Lower lobe of right lung (tissue), 2 donors: ENCODE data around the gene MPRIP. TPM values are rescaled to one million over a fixed set of nuclear protein-coding genes. Genes with fewer than 3 reads are reported as not detected.
A peak's percentile ranks its signal among the peaks of the same experiment; 100 is the strongest.

Source experiments
- ATAC-seq, 2 donors: fragments of 200-7000 bp; cut with Tn5 transposase; one replicate each; pipeline ENCODE4 v1.9.1; 2020 to 2022; ENCODE audit warnings: mild to moderate bottlenecking in 2 of 2, moderate library complexity in 2 of 2
- DNase-seq: peaks from one replicate; pipeline ENCODE4 v3.0.0-alpha.2; 2020
- H3K27ac ChIP-seq: fragments of 200-600 bp; one replicate; pipeline ENCODE4 v1.8.0; 2022
- H3K27me3 ChIP-seq: fragments of 200-600 bp; one replicate; pipeline ENCODE4 v1.8.0; 2022; ENCODE audit warnings: low read depth
- H3K36me3 ChIP-seq: fragments of 200-600 bp; one replicate; pipeline ENCODE4 v1.8.0; 2022; ENCODE audit warnings: mild to moderate bottlenecking
- H3K4me1 ChIP-seq: fragments of 200-600 bp; one replicate; pipeline ENCODE4 v1.8.0; 2022
- H3K4me3 ChIP-seq: fragments of 200-600 bp; one replicate; pipeline ENCODE4 v1.8.0; 2022; ENCODE audit warnings: mild to moderate bottlenecking
- H3K9me3 ChIP-seq: fragments of 200-600 bp; one replicate; pipeline ENCODE4 v1.8.0; 2022
- CTCF ChIP-seq: fragments of 200-600 bp; IDR thresholded peaks from one replicate; pipeline ENCODE4 v1.8.0; 2022; ENCODE audit warnings: antibody characterized with exemption, mild to moderate bottlenecking
- intact Hi-C: fragments of 100-400 bp; cut with DNase I; formaldehyde crosslinking; loops from one replicate; pipeline ENCODE4 v1.11.0; 2022
- total RNA-seq: library from RNA; stranded (reverse); fragmentation: NEBNext Ultra II Directional; extraction: Animal tissue kit (Norgen Biotek cat#: 25700); gene quantifications from one replicate; pipeline ENCODE4 v1.2.1, GENCODE V29; 2021
- donor health status: DM: no; HTN: yes; CAD: no; lungs with severe emphysema.

Gene MPRIP
- total RNA-seq, 1 donor from 2014 or later: 232 TPM

GRCh38 chr17:17149520-17150447 lies 107.5 kb downstream of the MPRIP start:
- no peak for TF ChIP-seq CTCF
- DNase-seq: no peak
- intact Hi-C loops: no loop called here
- peak overlapping the region; percentile 14 for H3K27ac ChIP-seq
- H3K4me1 ChIP-seq: peaks cover 20% of the 10 kb centered on the region
- ATAC-seq: peak in 1 of 2 donors; percentile 25
- no peaks in the 10 kb centered on the region for H3K9me3 ChIP-seq
- peaks cover 91% of the 10 kb centered on the region for H3K36me3 ChIP-seq
- no peaks in the 10 kb centered on the region for H3K27me3 ChIP-seq
- H3K4me3 ChIP-seq: no peak overlapping the region

- H3K36me3 ChIP-seq: peaks cover 91% of the 10 kb centered on the region
- TF ChIP-seq CTCF: no peak
Measured at GRCh38 chr17:17150448-17150800, 108.2 kb downstream of the MPRIP start.

GRCh38 chr17:17151055-17151454 lies 108.8 kb downstream of the MPRIP start:
- no peak overlapping the region for H3K27ac ChIP-seq
- peaks cover 91% of the 10 kb centered on the region for H3K36me3 ChIP-seq

More at GRCh38 chr17:17150448-17150800, 108.2 kb downstream of the MPRIP start:
- H3K4me3 ChIP-seq: no peak overlapping the region
- peaks cover 20% of the 10 kb centered on the region for H3K4me1 ChIP-seq
- DNase-seq (no peak), ATAC-seq (no peak)
- H3K27ac ChIP-seq: no peak overlapping the region
- H3K9me3 ChIP-seq: no peaks in the 10 kb centered on the region
- H3K27me3 ChIP-seq: no peaks in the 10 kb centered on the region
- intact Hi-C loops: no loop called here

GRCh38 chr17:17151541-17151940 lies 109.3 kb downstream of the MPRIP start:
- ATAC-seq (no peak), DNase-seq (no peak)
- peaks cover 20% of the 10 kb centered on the region for H3K4me1 ChIP-seq
- no peaks in the 10 kb centered on the region for H3K27me3 ChIP-seq
- peak overlapping the region; percentile 5 for H3K27ac ChIP-seq
- intact Hi-C loops: no loop called here
- H3K36me3 ChIP-seq: peaks cover 91% of the 10 kb centered on the region
- no peaks in the 10 kb centered on the region for H3K9me3 ChIP-seq
- no peak for TF ChIP-seq CTCF
- H3K4me3 ChIP-seq: no peak overlapping the region

More at GRCh38 chr17:17151055-17151454, 108.8 kb downstream of the MPRIP start:
- intact Hi-C loops: no loop called here
- Histone ChIP-seq H3K4me1 (peaks cover 20% of the 10 kb centered on the region), H3K27me3 (no peaks in the 10 kb centered on the region), H3K4me3 (no peak overlapping the region), H3K9me3 (no peaks in the 10 kb centered on the region)
- DNase-seq (no peak), ATAC-seq (no peak)
- no peak for TF ChIP-seq CTCF

- Histone ChIP-seq H3K4me3 (no peak overlapping the region), H3K4me1 (peaks cover 20% of the 10 kb centered on the region), H3K9me3 (no peaks in the 10 kb centered on the region), H3K36me3 (peaks cover 91% of the 10 kb centered on the region), H3K27me3 (no peaks in the 10 kb centered on the region), H3K27ac (peak overlapping the region; percentile 5)
- DNase-seq (peak; percentile 70), ATAC-seq (peak; percentile 67 to 70)
- intact Hi-C loops: no loop called here
- no peak for TF ChIP-seq CTCF
Measured at GRCh38 chr17:17151962-17152361, 109.7 kb downstream of the MPRIP start.
